Mucosa of rectum (tissue), 2 donors: ENCODE results near the gene ZFP42.

Experiments
- H3K27ac ChIP-seq, 2 donors: one replicate each; pipeline ENCODE4 v1.7.0; 2013; ENCODE audit warnings: inconsistent platforms in 2 of 2, low read depth in 2 of 2, low read length in 2 of 2
- H3K27me3 ChIP-seq, 2 donors: one replicate each; pipeline ENCODE4 v1.7.0; 2013; ENCODE audit warnings: low read length in 2 of 2; ENCODE audit not compliant: control insufficient read depth in 2 of 2, insufficient read depth in 2 of 2
- H3K36me3 ChIP-seq, 2 donors: one replicate each; pipeline ENCODE4 v1.7.0; 2013; ENCODE audit warnings: low read length in 2 of 2; ENCODE audit not compliant: control insufficient read depth in 2 of 2, insufficient read depth in 2 of 2
- H3K4me1 ChIP-seq, 2 donors: one replicate each; pipeline ENCODE4 v1.7.0; 2013; ENCODE audit warnings: low read length in 2 of 2, mild to moderate bottlenecking in 1 of 2; ENCODE audit not compliant: control insufficient read depth in 2 of 2, insufficient read depth in 2 of 2
- H3K4me3 ChIP-seq, 2 donors: one replicate each; pipeline ENCODE4 v1.7.0; 2013; ENCODE audit warnings: low read length in 2 of 2
- H3K9ac ChIP-seq, 2 donors: one replicate each; pipeline ENCODE4 v1.7.0; 2013; ENCODE audit warnings: low read length in 2 of 2, low read depth in 1 of 2, mild to moderate bottlenecking in 1 of 2
- H3K9me3 ChIP-seq, 2 donors: one replicate each; pipeline ENCODE4 v1.7.0; 2013; ENCODE audit warnings: low read length in 2 of 2; ENCODE audit not compliant: control insufficient read depth in 2 of 2
- donor health status: healthy.
- donor health status: Normal muscosa, but diverticular disease.

The ZFP42 gene

DNA sequence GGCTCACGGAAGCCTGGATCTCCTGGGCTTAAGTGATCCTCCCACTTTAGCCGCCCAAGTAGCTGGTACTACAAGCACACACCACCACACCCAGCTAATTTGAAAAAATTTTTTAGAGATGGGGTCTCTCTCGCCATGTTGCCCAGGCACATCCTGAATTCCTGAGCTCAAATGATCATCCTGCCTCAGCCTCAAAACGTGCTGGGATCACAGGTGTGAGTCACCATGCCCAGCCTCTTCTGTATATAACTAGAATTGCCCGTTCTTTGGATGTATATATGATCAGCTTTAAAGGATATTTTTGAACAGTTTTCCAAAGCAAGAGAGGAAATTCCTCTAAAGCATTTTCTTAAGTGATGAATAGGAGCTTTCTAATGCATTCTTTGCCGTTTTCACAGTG lies 22.7 kb downstream of the ZFP42 start:
- H3K9me3 ChIP-seq: no peaks in the 10 kb centered on the region
- no peak overlapping the region for H3K9ac ChIP-seq
- H3K4me1 ChIP-seq: peaks cover 3 to 5% of the 10 kb centered on the region in 2 donors
- H3K27me3 ChIP-seq: no peaks in the 10 kb centered on the region
- H3K36me3 ChIP-seq: no peaks in the 10 kb centered on the region
- H3K4me3 ChIP-seq: no peak overlapping the region
- H3K27ac ChIP-seq: no peak overlapping the region

DNA sequence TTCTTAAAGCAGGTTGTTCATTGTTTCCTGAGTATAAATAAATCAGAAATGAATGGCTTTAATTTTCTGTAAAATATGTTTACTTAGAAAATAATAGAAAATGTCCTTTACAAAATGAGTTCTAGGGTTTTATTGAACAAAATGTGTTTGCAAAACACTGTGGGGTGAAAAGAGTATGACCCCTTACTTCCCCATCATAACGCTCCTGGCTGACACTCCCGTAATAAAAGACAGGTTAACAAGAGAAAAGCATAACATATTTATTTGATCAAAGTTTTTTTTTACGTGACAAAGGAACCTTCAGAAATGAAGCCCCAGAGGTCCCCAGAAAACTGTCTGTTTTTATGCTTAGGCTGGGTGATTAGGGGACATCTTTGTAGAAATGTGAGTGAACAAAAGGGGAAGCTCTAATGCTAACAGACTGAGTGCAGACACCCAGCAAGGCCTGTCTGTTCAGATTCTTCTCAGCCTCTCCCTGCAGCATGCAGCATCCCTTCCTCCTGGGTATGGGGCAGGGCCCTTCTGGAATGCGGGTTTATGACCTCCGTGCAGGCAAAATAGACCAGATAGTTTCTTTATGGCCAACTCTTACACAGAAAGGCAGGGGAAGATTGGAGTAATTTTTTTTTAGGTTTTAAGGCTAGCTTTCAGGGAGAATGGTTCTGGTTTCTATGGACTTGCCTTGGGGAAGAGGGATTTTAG lies 26.1 kb downstream of the ZFP42 start:
- Histone ChIP-seq H3K4me1 (peaks cover 3 to 5% of the 10 kb centered on the region in 2 donors), H3K9ac (no peak overlapping the region), H3K4me3 (no peak overlapping the region), H3K36me3 (no peaks in the 10 kb centered on the region), H3K27ac (no peak overlapping the region), H3K27me3 (no peaks in the 10 kb centered on the region), H3K9me3 (no peaks in the 10 kb centered on the region)

DNA sequence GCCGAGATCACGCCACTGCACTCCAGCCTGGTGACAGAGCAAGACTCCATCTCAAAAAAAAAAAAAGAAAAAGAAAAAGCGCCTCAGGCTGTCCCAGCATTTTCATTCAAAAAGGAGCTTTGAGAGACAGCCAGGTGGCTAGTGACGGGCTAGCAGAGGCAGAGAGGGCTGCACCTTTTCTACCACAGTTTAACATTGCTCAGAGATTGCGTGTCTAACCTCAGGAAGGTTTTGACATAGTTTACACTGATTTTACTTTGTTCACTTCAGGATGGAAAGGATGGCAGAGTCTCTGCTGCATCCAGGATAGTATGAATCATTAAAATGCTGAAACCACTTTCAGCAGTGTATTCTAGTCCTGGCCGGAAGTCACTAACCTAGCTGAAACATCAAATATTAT lies 28.1 kb downstream of the ZFP42 start:
- Histone ChIP-seq H3K27me3 (no peaks in the 10 kb centered on the region), H3K9me3 (no peaks in the 10 kb centered on the region), H3K4me3 (no peak overlapping the region), H3K36me3 (no peaks in the 10 kb centered on the region), H3K9ac (no peak overlapping the region), H3K27ac (no peak overlapping the region), H3K4me1 (peaks cover 3 to 5% of the 10 kb centered on the region in 2 donors)

DNA sequence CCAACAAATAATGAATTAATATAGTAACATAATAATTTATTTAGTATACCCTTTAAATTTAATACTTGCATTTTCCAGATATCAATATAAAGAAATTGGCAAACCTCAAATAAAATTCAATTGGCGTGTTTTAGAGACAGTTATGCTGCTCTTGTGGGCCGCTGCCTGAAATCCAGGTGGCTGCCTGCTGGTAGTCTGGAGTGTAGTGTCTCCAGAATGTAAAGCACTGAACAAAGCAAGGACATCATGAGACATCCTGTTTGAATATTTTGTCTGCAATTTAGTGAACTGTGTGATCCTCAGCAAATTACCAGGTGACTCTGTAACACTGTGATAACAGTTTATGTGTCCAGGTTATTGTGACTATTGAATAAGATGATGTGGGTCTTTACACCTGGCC lies 29.9 kb downstream of the ZFP42 start:
- no peak overlapping the region for H3K4me3 ChIP-seq
- H3K9ac ChIP-seq: no peak overlapping the region
- H3K36me3 ChIP-seq: no peaks in the 10 kb centered on the region
- H3K4me1 ChIP-seq: peaks cover 3 to 5% of the 10 kb centered on the region in 2 donors
- H3K9me3 ChIP-seq: no peaks in the 10 kb centered on the region
- no peaks in the 10 kb centered on the region for H3K27me3 ChIP-seq
- H3K27ac ChIP-seq: no peak overlapping the region

DNA sequence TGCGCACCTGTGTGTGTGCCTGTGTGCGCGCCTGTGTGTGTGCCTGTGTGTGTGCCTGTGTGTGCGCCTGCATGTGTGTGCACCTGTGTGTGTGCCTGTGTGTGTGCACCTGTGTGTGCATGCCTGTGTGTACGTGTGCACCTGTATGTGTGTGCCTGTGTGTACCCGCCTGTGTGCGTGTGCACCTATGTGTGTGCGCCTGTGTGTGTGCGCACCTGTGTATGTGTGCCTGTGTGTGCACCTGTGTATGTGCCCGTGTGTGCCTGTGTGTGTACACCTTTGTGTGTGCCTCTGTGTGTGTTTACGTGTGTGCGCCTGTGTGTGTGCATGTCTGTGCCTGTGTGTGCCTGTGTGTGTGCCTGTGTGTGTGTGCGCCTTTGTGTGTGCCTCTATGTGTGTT lies 33.5 kb downstream of the ZFP42 start:
- Histone ChIP-seq H3K27ac (no peak overlapping the region), H3K9me3 (no peaks in the 10 kb centered on the region), H3K4me1 (no peaks in the 10 kb centered on the region), H3K27me3 (no peaks in the 10 kb centered on the region), H3K36me3 (no peaks in the 10 kb centered on the region), H3K4me3 (no peak overlapping the region), H3K9ac (no peak overlapping the region)

DNA sequence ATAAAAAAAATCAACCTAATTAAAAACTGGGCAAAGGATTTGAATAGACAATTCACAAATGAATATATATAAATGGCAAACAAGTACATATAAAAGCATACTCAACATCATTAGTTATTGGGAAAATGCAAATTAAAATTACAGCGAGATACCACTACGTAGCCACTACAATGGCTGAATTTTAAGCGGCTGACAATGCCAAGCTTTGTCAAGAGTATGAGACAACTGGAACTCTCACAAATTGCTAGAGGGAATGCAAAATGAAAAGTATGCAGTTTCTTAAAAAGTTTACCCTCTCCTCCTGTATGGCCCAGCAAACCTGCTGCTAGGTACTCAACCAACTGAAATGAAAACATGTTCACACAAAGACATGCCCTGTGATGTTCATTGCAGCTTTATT lies 34.8 kb downstream of the ZFP42 start:
- H3K36me3 ChIP-seq: no peaks in the 10 kb centered on the region
- no peak overlapping the region for H3K27ac ChIP-seq

DNA sequence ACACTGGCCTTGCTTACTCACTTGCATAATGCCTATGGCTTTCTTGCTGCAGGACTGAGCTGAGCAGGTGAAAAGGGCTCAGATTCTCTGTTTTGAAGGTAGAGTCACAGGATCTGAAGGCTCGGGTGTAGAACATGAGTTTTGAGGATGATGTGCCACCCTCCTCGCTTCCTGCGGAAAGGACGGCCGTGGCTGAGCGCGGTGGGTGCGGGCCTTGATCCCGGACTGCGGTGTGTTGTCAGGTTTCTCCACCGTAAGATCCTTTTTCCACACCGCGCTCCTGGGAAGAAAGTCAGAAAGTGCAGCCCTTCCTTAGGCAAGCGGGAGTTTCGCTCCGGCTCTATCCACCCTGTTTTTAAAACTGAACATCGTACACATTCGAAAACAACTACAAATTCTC lies 36.2 kb downstream of the ZFP42 start:
- H3K27ac ChIP-seq: no peak overlapping the region
- H3K9me3 ChIP-seq: no peaks in the 10 kb centered on the region
- no peaks in the 10 kb centered on the region for H3K27me3 ChIP-seq
- H3K9ac ChIP-seq: no peak overlapping the region
- no peaks in the 10 kb centered on the region for H3K36me3 ChIP-seq
- H3K4me3 ChIP-seq: no peak overlapping the region
- H3K4me1 ChIP-seq: no peaks in the 10 kb centered on the region

More for the DNA sequence above, 34.8 kb downstream of the ZFP42 start:
- Histone ChIP-seq H3K9ac (no peak overlapping the region), H3K9me3 (no peaks in the 10 kb centered on the region), H3K27me3 (no peaks in the 10 kb centered on the region), H3K4me3 (no peak overlapping the region), H3K4me1 (no peaks in the 10 kb centered on the region)

DNA sequence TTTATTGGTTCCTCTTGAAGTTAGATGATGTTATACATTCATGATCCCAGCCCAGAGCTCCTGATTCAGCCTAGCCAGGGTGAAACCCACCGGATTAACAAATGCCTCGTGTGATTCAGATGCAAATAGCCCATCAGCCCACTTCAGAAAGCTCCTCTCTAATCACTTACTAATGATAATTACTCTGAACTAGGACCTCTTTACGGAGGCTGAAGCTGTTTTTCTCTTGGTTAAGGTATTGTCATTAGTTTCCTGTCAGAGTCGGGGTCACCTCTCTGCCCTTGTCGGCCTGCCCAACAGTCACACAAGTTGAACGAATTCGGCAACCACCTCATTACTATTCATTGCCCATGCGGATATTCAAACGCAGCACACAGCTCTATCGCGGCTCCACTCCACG lies 36.6 kb downstream of the ZFP42 start:
- Histone ChIP-seq H3K9me3 (no peaks in the 10 kb centered on the region), H3K4me1 (no peaks in the 10 kb centered on the region), H3K9ac (no peak overlapping the region), H3K36me3 (no peaks in the 10 kb centered on the region), H3K4me3 (no peak overlapping the region), H3K27ac (no peak overlapping the region), H3K27me3 (no peaks in the 10 kb centered on the region)

DNA sequence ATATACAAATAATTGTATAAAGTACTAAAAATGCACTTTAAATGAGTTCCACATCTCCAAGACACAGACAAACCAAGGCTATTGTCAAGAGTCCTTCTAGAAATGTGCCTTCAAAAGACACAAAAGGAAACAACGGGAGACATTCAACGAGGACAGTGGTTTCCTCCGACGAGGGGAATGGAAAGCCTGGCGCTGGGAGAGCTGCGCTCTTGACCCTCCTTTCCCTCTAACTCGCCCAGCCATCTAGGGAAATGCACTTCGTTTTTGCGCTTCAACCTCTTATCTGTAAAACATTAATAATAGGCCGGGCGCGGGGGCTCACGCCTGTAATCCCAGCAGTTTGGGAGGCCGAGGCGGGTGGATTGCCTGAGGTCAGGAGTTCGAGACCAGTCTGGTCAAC lies 37.0 kb downstream of the ZFP42 start:
- Histone ChIP-seq H3K4me3 (no peak overlapping the region), H3K9ac (no peak overlapping the region)

DNA sequence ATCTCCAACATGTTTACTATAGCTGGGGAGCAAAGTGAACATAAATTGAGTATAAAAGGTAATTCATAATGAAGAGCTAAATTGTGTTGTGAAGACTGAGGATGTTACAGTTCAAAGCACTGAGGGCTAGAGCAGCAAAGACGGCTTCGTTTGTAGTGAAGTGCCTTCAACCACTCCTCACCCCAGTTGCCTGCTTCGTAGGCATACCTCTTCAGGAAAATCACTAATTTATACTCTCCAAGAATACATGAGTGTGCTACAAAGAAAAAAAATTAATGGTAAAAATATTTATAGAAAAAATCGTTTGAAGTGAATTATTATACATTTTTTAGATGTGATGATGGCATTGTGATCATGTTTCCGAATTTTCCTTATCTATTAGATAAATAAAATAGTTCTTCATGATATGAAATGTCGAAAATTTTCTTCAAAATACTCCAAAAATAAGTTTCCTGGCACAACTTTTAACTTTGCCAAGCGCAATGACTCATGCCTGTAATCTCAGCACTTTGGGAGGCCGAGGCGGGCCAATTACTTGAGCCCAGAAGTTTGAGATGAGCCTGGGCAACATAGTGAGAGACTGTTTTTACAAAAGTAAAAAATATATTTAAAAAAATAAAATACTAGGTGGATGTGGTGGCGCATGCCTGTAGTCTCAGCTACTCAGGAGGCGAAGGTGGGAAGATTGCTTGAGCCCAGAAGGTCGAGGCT lies 41.6 kb downstream of the ZFP42 start:
- Histone ChIP-seq H3K27ac (no peak overlapping the region), H3K9me3 (no peaks in the 10 kb centered on the region), H3K36me3 (no peaks in the 10 kb centered on the region), H3K9ac (no peak overlapping the region), H3K27me3 (no peaks in the 10 kb centered on the region), H3K4me1 (no peaks in the 10 kb centered on the region), H3K4me3 (no peak overlapping the region)

More for the DNA sequence above, 37.0 kb downstream of the ZFP42 start:
- H3K27me3 ChIP-seq: no peaks in the 10 kb centered on the region
- no peaks in the 10 kb centered on the region for H3K36me3 ChIP-seq
- no peak overlapping the region for H3K27ac ChIP-seq
- H3K4me1 ChIP-seq: no peaks in the 10 kb centered on the region
- no peaks in the 10 kb centered on the region for H3K9me3 ChIP-seq
